Uterus (tissue), 2 donors: ENCODE measurements around the gene MICB.

Experiments used
- POLR2A ChIP-seq, 2 donors: fragments of 450-650 bp; IDR thresholded peaks; one replicate each; pipeline ENCODE4 v1.6.1; 2016; ENCODE audit warnings: antibody characterized with exemption in 2 of 2, mild to moderate bottlenecking in 1 of 2, moderate library complexity in 1 of 2
- TF ChIP-seq, protein P1 (sequence below), 4 experiments: fragments of 200-600 bp in 2 of 4; fragments of 450-650 bp in 2 of 4; sonication (generic) in 2 of 4; IDR thresholded peaks; one replicate each; pipeline ENCODE4 v1.5.1; 2016 to 2019; ENCODE audit warnings: antibody characterized with exemption in 4 of 4, mild to moderate bottlenecking in 2 of 4, moderate library complexity in 1 of 4

DNA sequence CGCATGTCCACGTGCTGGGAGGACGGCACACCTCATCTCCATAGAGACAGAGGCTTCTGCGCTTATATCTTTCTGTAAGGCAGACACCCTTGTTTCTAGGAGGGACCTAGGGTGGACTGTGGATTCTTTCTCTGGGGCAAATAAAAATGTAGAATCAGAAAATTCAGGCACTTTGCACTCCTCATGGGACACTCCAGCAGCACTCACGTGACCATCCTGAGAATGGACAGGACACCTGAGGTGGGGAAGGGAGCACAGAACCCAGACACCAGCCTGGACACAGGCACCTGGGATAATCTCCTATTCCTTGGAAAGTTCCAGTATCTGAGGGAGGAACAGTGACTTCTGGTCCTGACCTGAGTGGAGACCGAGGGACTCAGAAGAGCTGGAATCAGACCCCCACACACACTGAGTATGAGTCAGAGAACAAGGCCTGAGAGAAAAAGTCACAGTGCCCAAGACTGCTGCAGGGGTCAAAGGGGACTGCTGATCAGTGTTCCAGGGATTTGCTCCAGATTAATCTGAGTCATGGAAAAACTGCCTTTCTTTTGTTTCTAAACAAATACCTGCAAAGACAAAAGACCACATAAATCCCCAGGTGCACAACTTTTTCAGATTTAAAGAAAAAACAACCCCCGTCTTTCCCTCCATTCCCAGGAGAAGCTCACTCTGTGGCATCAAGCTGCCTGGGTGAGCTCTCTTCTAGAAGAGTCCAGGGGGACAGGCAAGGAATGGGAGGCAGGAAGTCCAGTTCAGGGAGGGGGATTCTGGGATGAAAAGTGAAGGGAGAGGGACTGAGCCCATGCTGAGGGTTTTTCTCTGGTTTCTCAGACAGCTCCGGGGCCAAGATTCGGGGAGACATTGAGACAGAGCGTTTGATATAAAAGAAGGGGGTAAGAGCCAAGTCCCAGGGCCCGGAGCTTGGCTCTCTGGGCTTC is 35.6 kb upstream of the MICB start:
- TF ChIP-seq, protein P1, sequence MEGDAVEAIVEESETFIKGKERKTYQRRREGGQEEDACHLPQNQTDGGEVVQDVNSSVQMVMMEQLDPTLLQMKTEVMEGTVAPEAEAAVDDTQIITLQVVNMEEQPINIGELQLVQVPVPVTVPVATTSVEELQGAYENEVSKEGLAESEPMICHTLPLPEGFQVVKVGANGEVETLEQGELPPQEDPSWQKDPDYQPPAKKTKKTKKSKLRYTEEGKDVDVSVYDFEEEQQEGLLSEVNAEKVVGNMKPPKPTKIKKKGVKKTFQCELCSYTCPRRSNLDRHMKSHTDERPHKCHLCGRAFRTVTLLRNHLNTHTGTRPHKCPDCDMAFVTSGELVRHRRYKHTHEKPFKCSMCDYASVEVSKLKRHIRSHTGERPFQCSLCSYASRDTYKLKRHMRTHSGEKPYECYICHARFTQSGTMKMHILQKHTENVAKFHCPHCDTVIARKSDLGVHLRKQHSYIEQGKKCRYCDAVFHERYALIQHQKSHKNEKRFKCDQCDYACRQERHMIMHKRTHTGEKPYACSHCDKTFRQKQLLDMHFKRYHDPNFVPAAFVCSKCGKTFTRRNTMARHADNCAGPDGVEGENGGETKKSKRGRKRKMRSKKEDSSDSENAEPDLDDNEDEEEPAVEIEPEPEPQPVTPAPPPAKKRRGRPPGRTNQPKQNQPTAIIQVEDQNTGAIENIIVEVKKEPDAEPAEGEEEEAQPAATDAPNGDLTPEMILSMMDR (IDR thresholded peaks at IDR 0.05) = no peak
- no peak for TF ChIP-seq POLR2A (IDR thresholded peaks at IDR 0.05)
